NCI-H460 (cell line): Measurements from ENCODE around the gene UBFD1. TPM values are rescaled to one million over a fixed set of nuclear protein-coding genes. Genes with fewer than 3 reads are reported as not detected.
"Not testable (repeated sequence)": the region's sequence is repeated elsewhere in the genome, so short reads cannot be mapped to it uniquely, and the experiment has no call there.

Source experiments
- DNase-seq: peaks from one replicate; pipeline ENCODE4 v3.0.0-alpha.2; 2016; ENCODE audit warnings: low read depth; ENCODE audit errors: extremely low read depth
- total RNA-seq: library from RNA; depleted of rRNA; stranded (reverse); fragments of >200 nt; shearing (Covaris generic); gene quantifications from 2 replicates; pipeline ENCODE4 v1.2.3, GENCODE V29; 2014

UBFD1 gene
- total RNA-seq, 1 experiment from 2014 or later = 59.6 TPM

- DNase-seq = no peak
Measured at GRCh38 chr16:23523876-23524385, 33.6 kb upstream of the UBFD1 start.

- DNase-seq = no peak
Measured at GRCh38 chr16:23524886-23525285, 32.6 kb upstream of the UBFD1 start.

- no peak for DNase-seq
Measured at GRCh38 chr16:23527961-23528643, 29.4 kb upstream of the UBFD1 start.

GRCh38 chr16:23528644-23529310, 28.8 kb upstream of the UBFD1 start:
- no peak for DNase-seq

DNA sequence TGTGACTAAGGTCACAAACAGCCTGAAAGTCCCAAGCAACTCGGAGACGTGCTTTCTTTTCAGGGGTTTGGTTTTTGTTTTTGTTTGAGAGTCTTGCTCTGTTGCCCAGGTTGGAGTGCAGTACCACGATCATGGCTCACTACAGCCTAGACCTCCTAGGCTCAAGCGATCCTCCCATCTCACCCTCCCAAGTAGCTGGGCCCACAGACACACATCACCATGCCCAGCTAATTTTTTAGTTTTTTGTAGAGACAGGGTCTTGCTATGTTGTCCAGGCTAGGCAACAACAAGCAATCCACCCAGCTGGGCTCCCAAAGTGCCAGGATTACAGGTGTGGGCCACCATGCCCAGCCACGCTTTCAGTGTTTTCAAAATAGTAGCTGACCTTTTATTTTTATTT, 27.5 kb upstream of the UBFD1 start:
- DNase-seq = no peak

- DNase-seq = no peak
Measured at GRCh38 chr16:23532448-23532847, 25.1 kb upstream of the UBFD1 start.

DNA sequence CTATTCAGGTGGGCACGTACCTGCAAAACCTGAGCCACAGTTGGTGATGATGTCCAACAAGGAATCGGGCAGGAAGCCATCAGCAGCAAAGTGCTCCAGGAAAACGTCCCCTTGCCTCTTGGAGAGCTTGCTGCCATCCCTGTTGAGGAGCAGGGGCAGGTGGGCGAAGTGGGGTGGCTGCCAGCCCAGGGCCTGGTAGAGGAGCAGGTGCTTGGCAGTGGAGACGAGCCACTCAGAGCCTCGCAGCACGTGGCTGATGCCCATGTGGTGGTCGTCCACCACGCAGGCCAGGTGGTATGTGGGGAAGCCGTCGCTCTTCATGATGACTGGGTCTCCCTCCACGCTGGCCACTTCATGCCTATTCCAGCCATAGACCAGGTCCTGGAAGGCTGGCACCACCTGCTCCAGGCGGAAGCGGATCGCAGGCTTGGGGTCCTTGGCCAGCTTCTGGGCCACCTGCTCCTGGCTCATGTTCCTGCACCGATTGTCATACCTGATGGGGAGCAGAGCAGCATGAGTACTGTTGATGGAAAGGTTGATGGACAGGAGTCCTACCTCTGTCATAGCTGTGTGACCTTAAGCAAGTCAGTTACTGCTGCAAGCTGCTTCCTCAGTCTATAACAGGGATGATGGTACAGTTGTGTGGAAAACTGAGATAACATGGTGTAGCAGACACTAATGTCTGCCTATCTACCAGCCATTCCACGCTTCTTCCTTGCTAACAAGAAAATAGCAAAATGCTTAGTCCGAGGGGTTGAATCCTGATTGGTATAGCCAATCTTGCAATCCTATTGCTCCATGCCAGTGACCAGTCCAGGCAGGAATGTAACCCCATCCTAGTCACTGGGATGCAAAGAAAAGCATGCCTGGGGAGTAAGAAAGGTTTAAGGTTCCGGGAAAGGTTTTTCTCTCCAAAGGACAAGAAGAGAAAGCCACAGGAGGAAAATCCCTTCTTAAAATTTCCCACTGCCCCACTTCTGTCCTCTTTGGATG, 22.4 kb upstream of the UBFD1 start:
- DNase-seq = no peak

DNA sequence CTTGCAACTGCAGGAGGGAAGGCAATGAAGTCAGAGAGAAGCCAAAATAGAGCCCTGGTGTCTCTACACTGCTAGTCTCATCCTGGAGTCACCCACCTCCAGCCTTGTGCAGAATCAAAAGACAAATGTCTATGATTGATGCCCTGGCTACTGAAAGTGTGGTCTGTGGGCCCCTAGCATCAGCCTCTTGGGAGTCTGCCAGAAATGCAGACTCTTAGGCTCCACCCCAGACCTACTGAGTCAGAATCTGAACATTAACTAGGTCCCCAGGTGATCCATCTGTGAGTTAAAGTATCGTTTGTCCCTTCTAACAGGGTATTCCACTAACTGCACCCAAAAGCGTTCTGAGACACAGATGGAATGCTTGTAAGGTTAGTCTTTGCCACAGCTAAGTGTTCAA, 21.6 kb upstream of the UBFD1 start:
- no peak for DNase-seq

GRCh38 chr16:23537390-23537789, 20.1 kb upstream of the UBFD1 start:
- no peak for DNase-seq

GRCh38 chr16:23538919-23539278, 18.6 kb upstream of the UBFD1 start:
- no peak for DNase-seq

DNA sequence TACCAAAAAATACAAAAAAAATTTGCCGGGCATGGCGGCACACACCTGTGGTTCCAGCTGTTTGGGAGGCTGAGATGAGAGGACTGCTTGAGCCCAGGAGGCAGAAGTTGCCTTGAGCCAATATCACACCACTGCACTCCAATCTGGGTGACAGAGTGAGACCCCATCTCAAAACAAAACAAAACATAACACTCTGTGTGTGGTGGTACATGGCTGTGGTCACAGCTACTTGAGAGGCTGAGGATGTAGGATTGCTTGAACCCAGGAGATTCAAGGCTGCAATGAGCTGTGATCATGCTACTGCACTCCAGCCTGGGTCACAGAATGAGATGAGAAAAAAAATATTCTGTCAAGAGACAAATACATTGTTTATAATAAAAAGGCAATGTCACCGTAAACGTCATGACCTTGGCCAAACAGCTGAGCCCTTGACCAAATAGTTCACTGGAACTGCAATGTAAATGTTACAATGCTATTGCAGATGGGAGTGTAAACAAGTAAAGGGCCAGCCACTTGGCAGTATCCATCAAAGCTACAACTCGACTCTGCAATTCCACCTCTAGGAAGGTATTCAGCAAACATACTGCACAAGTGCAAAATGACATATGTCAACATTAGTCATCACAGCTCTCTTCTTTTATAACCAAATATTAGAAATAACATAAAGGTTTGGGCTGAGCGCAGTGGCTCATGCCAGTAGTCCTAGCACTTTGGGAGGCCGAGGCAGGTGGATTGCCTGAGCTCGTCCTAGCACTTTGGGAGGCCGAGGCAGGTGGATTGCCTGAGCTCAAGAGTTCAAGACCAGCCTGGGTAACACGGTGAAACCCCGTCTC, 17.3 kb upstream of the UBFD1 start:
- no peak for DNase-seq

GRCh38 chr16:23540817-23541178, 16.7 kb upstream of the UBFD1 start:
- DNase-seq = not testable (repeated sequence)

- no peak for DNase-seq
Measured at GRCh38 chr16:23544436-23544835, 13.1 kb upstream of the UBFD1 start.

GRCh38 chr16:23549938-23550337, 7.6 kb upstream of the UBFD1 start:
- DNase-seq = no peak

DNA sequence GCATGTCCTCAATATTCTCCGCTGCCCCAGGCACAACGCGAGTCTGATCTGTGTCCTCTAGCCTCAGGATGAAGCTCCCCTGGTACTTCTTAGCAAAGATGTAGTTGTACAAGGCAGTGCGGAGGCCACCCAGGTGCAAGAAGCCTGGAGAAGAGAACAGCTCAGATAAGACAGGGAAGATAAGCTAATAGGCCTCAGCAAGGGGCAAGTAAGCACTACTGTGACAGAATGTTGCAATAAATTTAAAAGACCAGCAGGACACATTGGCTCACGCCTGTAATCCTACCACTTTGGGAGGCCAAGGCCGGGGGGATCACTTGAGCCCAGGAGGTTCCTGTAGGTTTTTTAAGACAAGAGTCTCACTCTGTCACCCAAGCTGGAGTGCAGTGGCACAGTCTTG, 5.4 kb upstream of the UBFD1 start:
- no peak for DNase-seq

GRCh38 chr16:23554536-23554935, 3.0 kb upstream of the UBFD1 start:
- no peak for DNase-seq

- DNase-seq = no peak
Measured at GRCh38 chr16:23557779-23558702, 514 bp downstream of the UBFD1 start.

GRCh38 chr16:23561586-23561985, 4.1 kb downstream of the UBFD1 start:
- DNase-seq = no peak

DNA sequence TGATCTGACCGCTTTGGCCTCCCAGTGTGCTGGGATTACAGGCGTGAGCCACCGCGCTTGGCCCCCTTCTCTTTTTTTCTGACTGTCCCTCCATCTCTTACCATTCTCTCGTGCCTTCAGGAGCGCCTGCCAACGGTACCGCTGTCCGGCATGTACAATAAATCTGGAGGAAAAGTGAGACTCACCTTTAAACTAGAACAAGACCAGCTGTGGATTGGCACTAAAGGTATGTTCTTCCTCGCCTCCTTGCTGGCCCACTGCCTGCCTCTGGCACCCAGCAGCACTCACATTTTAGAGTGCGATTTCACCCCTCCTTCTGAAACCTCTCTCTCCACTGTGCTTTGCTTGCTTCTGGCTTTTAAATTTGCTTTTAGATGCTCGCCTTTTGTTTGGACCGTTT, 5.0 kb downstream of the UBFD1 start:
- no peak for DNase-seq
